Neural crest cell (in vitro differentiated cells): Measurements from ENCODE around the gene SLC5A3. TPM values are rescaled to one million over a fixed set of nuclear protein-coding genes. Genes with fewer than 3 reads are reported as not detected.

Experiments
- DNase-seq: peaks from one replicate; pipeline ENCODE4 v3.0.0; 2021; ENCODE audit warnings: low read depth, mixed read lengths, low spot score
- H3K27ac Mint-ChIP-seq: one replicate; pipeline ENCODE4 v1.8.0; 2021; ENCODE audit warnings: mild to moderate bottlenecking, mixed read lengths; ENCODE audit not compliant: unreplicated experiment
- H3K27me3 Mint-ChIP-seq: 2 replicates; pipeline ENCODE4 v1.8.0; 2021; ENCODE audit warnings: low read depth, mild to moderate bottlenecking, mixed read lengths
- H3K36me3 Mint-ChIP-seq: 2 replicates; pipeline ENCODE4 v1.8.0; 2021; ENCODE audit warnings: low read depth, mild to moderate bottlenecking, mixed read lengths
- H3K4me1 Mint-ChIP-seq: 2 replicates; pipeline ENCODE4 v1.8.0; 2021; ENCODE audit warnings: mixed read lengths
- H3K4me3 Mint-ChIP-seq: one replicate; pipeline ENCODE4 v1.8.0; 2021; ENCODE audit warnings: mild to moderate bottlenecking, mixed read lengths
- H3K9me3 Mint-ChIP-seq: 2 replicates; pipeline ENCODE4 v1.8.0; 2021; ENCODE audit warnings: mixed read lengths
- CTCF ChIP-seq: fragments of 200-600 bp; sonication (generic); conservative IDR thresholded peaks from 2 replicates; pipeline ENCODE4 v1.5.0; 2021; ENCODE audit warnings: antibody characterized with exemption, mild to moderate bottlenecking
- total RNA-seq: library from RNA; stranded (reverse); gene quantifications from 2 replicates; pipeline ENCODE4 v1.2.1, GENCODE V29; 2021

The SLC5A3 gene
- total RNA-seq, 1 donor from 2014 or later, result 19.6 TPM

GRCh38 chr21:34073749-34074282, 438 bp downstream of the SLC5A3 start:
- peak; percentile 16 for DNase-seq
- peak overlapping the region; percentile 95 for H3K4me3 Mint-ChIP-seq
- H3K27ac Mint-ChIP-seq, result peak overlapping the region; percentile 80
- no peak for TF ChIP-seq CTCF
- no peaks in the 10 kb centered on the region for H3K9me3 Mint-ChIP-seq
- H3K4me1 Mint-ChIP-seq, result peaks cover 42% of the 10 kb centered on the region
- H3K36me3 Mint-ChIP-seq, result peaks cover 3% of the 10 kb centered on the region
- H3K27me3 Mint-ChIP-seq, result no peaks in the 10 kb centered on the region

GRCh38 chr21:34074283-34075090, 1.1 kb downstream of the SLC5A3 start:
- peak overlapping the region; percentile 95 for H3K4me3 Mint-ChIP-seq
- TF ChIP-seq CTCF, result peak; percentile 53
- peaks cover 44% of the 10 kb centered on the region for H3K4me1 Mint-ChIP-seq
- no peaks in the 10 kb centered on the region for H3K9me3 Mint-ChIP-seq
- no peaks in the 10 kb centered on the region for H3K27me3 Mint-ChIP-seq
- H3K27ac Mint-ChIP-seq, result peak overlapping the region; percentile 78
- peak; percentile 8 for DNase-seq
- H3K36me3 Mint-ChIP-seq, result peaks cover 4% of the 10 kb centered on the region

- peak overlapping the region; percentile 78 for H3K27ac Mint-ChIP-seq
- TF ChIP-seq CTCF, result no peak
- H3K9me3 Mint-ChIP-seq, result no peaks in the 10 kb centered on the region
- peaks cover 49% of the 10 kb centered on the region for H3K4me1 Mint-ChIP-seq
- DNase-seq, result no peak
- peaks cover 8% of the 10 kb centered on the region for H3K36me3 Mint-ChIP-seq
- H3K27me3 Mint-ChIP-seq, result no peaks in the 10 kb centered on the region
- peak overlapping the region; percentile 95 for H3K4me3 Mint-ChIP-seq
Measured at GRCh38 chr21:34075091-34075425, 1.7 kb downstream of the SLC5A3 start.

GRCh38 chr21:34075760-34076660, 2.6 kb downstream of the SLC5A3 start:
- Mint-ChIP-seq H3K4me3 (peak overlapping the region; percentile 95), H3K27me3 (no peaks in the 10 kb centered on the region), H3K4me1 (peaks cover 54% of the 10 kb centered on the region), H3K9me3 (no peaks in the 10 kb centered on the region), H3K27ac (no peak overlapping the region), H3K36me3 (peaks cover 8% of the 10 kb centered on the region)
- no peak for DNase-seq
- no peak for TF ChIP-seq CTCF

GRCh38 chr21:34076835-34077234, 3.5 kb downstream of the SLC5A3 start:
- no peak overlapping the region for H3K27ac Mint-ChIP-seq
- peaks cover 54% of the 10 kb centered on the region for H3K4me1 Mint-ChIP-seq
- DNase-seq, result no peak
- H3K9me3 Mint-ChIP-seq, result no peaks in the 10 kb centered on the region
- peak overlapping the region; percentile 1 for H3K4me3 Mint-ChIP-seq
- no peak for TF ChIP-seq CTCF
- no peaks in the 10 kb centered on the region for H3K27me3 Mint-ChIP-seq
- H3K36me3 Mint-ChIP-seq, result peaks cover 8% of the 10 kb centered on the region
